Trophoblast cell (in vitro differentiated cells and primary cell): ENCODE results near the gene DDX31.

Source experiments
- DNase-seq, 2 donors: peaks; one replicate each; pipeline ENCODE4 v3.0.0-alpha.2; 2016
- H2AFZ ChIP-seq: 2 replicates; pipeline ENCODE4 v1.6.1; 2013; ENCODE audit warnings: low read length, moderate library complexity, mild to moderate bottlenecking; ENCODE audit not compliant: insufficient read depth, poor library complexity
- H2AK5ac ChIP-seq: 2 replicates; pipeline ENCODE4 v1.6.1; 2013; ENCODE audit warnings: mild to moderate bottlenecking, low read length
- H2BK120ac ChIP-seq: 2 replicates; pipeline ENCODE4 v1.6.1; 2013; ENCODE audit warnings: low read length, mild to moderate bottlenecking, moderate library complexity; ENCODE audit not compliant: insufficient read depth, poor library complexity
- H2BK12ac ChIP-seq: 2 replicates; pipeline ENCODE4 v1.6.1; 2013; ENCODE audit warnings: mild to moderate bottlenecking, low read length, moderate library complexity
- H2BK5ac ChIP-seq: 2 replicates; pipeline ENCODE4 v1.6.1; 2013; ENCODE audit warnings: low read length, low read depth, moderate library complexity, mild to moderate bottlenecking; ENCODE audit not compliant: poor library complexity
- H3K14ac ChIP-seq: 2 replicates; pipeline ENCODE4 v1.6.1; 2013; ENCODE audit warnings: mild to moderate bottlenecking, low read length
- H3K18ac ChIP-seq: 2 replicates; pipeline ENCODE4 v1.6.1; 2013; ENCODE audit warnings: mild to moderate bottlenecking, low read length
- H3K23ac ChIP-seq: 2 replicates; pipeline ENCODE4 v1.6.1; 2013; ENCODE audit warnings: low read length
- H3K27ac ChIP-seq: 2 replicates; pipeline ENCODE4 v1.5.1; 2013; ENCODE audit warnings: low read depth, mild to moderate bottlenecking, inconsistent platforms, low read length, moderate library complexity
- H3K27me3 ChIP-seq: 2 replicates; pipeline ENCODE4 v1.6.1; 2013; ENCODE audit warnings: inconsistent platforms, mild to moderate bottlenecking, low read length, moderate library complexity; ENCODE audit not compliant: insufficient read depth
- H3K36me3 ChIP-seq, 2 experiments: 1 replicate in 1 of 2; 2 replicates in 1 of 2; pipeline ENCODE4 v1.6.1; 2013; ENCODE audit warnings: low read length in 2 of 2, mild to moderate bottlenecking in 2 of 2, moderate library complexity in 1 of 2; ENCODE audit not compliant: insufficient read depth in 2 of 2, control insufficient read depth in 1 of 2
- H3K4ac ChIP-seq: 2 replicates; pipeline ENCODE4 v1.6.1; 2013; ENCODE audit warnings: low read depth, mild to moderate bottlenecking, low read length, moderate library complexity
- H3K4me1 ChIP-seq, 2 experiments: 1 replicate in 1 of 2; 2 replicates in 1 of 2; pipeline ENCODE4 v1.6.1; 2013; ENCODE audit warnings: low read length in 2 of 2, mild to moderate bottlenecking in 2 of 2, moderate library complexity in 1 of 2; ENCODE audit not compliant: insufficient read depth in 2 of 2, control insufficient read depth in 1 of 2
- H3K4me2 ChIP-seq: 2 replicates; pipeline ENCODE4 v1.6.1; 2013; ENCODE audit warnings: inconsistent platforms, mild to moderate bottlenecking, low read length, moderate library complexity
- H3K4me3 ChIP-seq: 2 replicates; pipeline ENCODE4 v1.5.1; 2013; ENCODE audit warnings: mild to moderate bottlenecking, low read depth, low read length, inconsistent platforms
- H3K79me1 ChIP-seq: one replicate; pipeline ENCODE4 v1.6.1; 2013; ENCODE audit warnings: low read length
- H3K79me2 ChIP-seq: 2 replicates; pipeline ENCODE4 v1.6.1; 2013; ENCODE audit warnings: low read length, mild to moderate bottlenecking; ENCODE audit not compliant: control insufficient read depth, insufficient read depth, poor library complexity
- H3K9ac ChIP-seq: 2 replicates; pipeline ENCODE4 v1.6.1; 2013; ENCODE audit warnings: mild to moderate bottlenecking, low read length
- H3K9me3 ChIP-seq: 2 replicates; pipeline ENCODE4 v1.6.1; 2013; ENCODE audit warnings: low read depth, mild to moderate bottlenecking, control low read depth, inconsistent platforms, low read length; ENCODE audit not compliant: insufficient read depth
- H4K12ac ChIP-seq: 2 replicates; pipeline ENCODE4 v1.6.1; 2013; ENCODE audit warnings: low read depth, mild to moderate bottlenecking, low read length, moderate library complexity
- H4K8ac ChIP-seq: 2 replicates; pipeline ENCODE4 v1.6.1; 2013; ENCODE audit warnings: low read depth, mild to moderate bottlenecking, low read length, moderate library complexity
- H4K91ac ChIP-seq: one replicate; pipeline ENCODE4 v1.6.1; 2013; ENCODE audit warnings: low read depth, mild to moderate bottlenecking, low read length, moderate library complexity
- WGBS: extraction: QIAGEN DNeasy Blood & Tissue Kit; methylation state at CpG from one replicate; pipeline ENCODE4 v1.1.7; 2013; ENCODE audit warnings: missing lambda C conversion rate; ENCODE audit not compliant: insufficient read length, insufficient coverage; ENCODE audit errors: extremely low coverage; 5-methylcytosine and 5-hydroxymethylcytosine counted together

The DDX31 gene

GRCh38 chr9:132677976-132678375 is 8.2 kb upstream of the DDX31 start:
- H3K18ac ChIP-seq, result no peak overlapping the region
- WGBS, result no CpG with 5 or more reads among the region's 8 CpGs
- no peak for DNase-seq
- H3K4ac ChIP-seq, result no peak overlapping the region
- H3K79me1 ChIP-seq, result no peaks in the 10 kb centered on the region
- no peak overlapping the region for H2BK120ac ChIP-seq
- peaks cover 0 to 2% of the 10 kb centered on the region in 2 experiments for H3K4me1 ChIP-seq
- no peak overlapping the region for H4K91ac ChIP-seq
- no peak overlapping the region for H3K9ac ChIP-seq
- no peaks in the 10 kb centered on the region for H3K9me3 ChIP-seq
- H3K4me2 ChIP-seq, result no peak overlapping the region
- no peak overlapping the region for H3K14ac ChIP-seq
- no peak overlapping the region for H3K4me3 ChIP-seq
- no peaks in the 10 kb centered on the region for H3K79me2 ChIP-seq
- no peak overlapping the region for H2BK5ac ChIP-seq
- H3K23ac ChIP-seq, result no peak overlapping the region
- H3K27me3 ChIP-seq, result no peaks in the 10 kb centered on the region
- no peak overlapping the region for H3K27ac ChIP-seq
- H2BK12ac ChIP-seq, result no peak overlapping the region
- no peak overlapping the region for H2AK5ac ChIP-seq
- no peak overlapping the region for H4K12ac ChIP-seq
- H3K36me3 ChIP-seq, result peaks cover 17 to 24% of the 10 kb centered on the region in 2 experiments
- no peak overlapping the region for H4K8ac ChIP-seq
- H2AFZ ChIP-seq, result no peak overlapping the region

GRCh38 chr9:132674485-132674884 is 4.7 kb upstream of the DDX31 start:
- no peak overlapping the region for H3K14ac ChIP-seq
- H3K18ac ChIP-seq, result no peak overlapping the region
- no peak overlapping the region for H3K23ac ChIP-seq
- H3K79me2 ChIP-seq, result peaks cover 15% of the 10 kb centered on the region
- H3K9ac ChIP-seq, result no peak overlapping the region
- H3K9me3 ChIP-seq, result no peaks in the 10 kb centered on the region
- peak overlapping the region; percentile 84 for H3K4ac ChIP-seq
- no peak overlapping the region for H2BK120ac ChIP-seq
- H3K4me1 ChIP-seq, result peaks cover 2% of the 10 kb centered on the region in 2 experiments
- no CpG with 5 or more reads among the region's 4 CpGs for WGBS
- H2AK5ac ChIP-seq, result no peak overlapping the region
- H2AFZ ChIP-seq, result no peak overlapping the region
- no peak overlapping the region for H2BK5ac ChIP-seq
- H3K27me3 ChIP-seq, result no peaks in the 10 kb centered on the region
- no peak for DNase-seq
- H3K27ac ChIP-seq, result no peak overlapping the region
- H3K4me3 ChIP-seq, result no peak overlapping the region
- no peak overlapping the region for H4K12ac ChIP-seq
- no peak overlapping the region for H4K91ac ChIP-seq
- no peak overlapping the region for H2BK12ac ChIP-seq
- H3K36me3 ChIP-seq, result peaks cover 12 to 16% of the 10 kb centered on the region in 2 experiments
- no peak overlapping the region for H4K8ac ChIP-seq
- peaks cover 12% of the 10 kb centered on the region for H3K79me1 ChIP-seq
- no peak overlapping the region for H3K4me2 ChIP-seq

- WGBS, result no CpG with 5 or more reads among the region's 6 CpGs
- H3K4ac ChIP-seq, result peak overlapping the region; percentile 6
Measured at GRCh38 chr9:132673355-132673754, 3.6 kb upstream of the DDX31 start.

GRCh38 chr9:132672413-132672690 is 2.6 kb upstream of the DDX31 start:
- Histone ChIP-seq H3K4me2 (peak overlapping the region; percentile 16), H2BK12ac (no peak overlapping the region), H3K27ac (no peak overlapping the region), H3K4me3 (no peak overlapping the region), H3K79me1 (peaks cover 13% of the 10 kb centered on the region), H3K79me2 (peaks cover 16% of the 10 kb centered on the region), H2BK5ac (no peak overlapping the region), H3K27me3 (no peaks in the 10 kb centered on the region), H4K91ac (no peak overlapping the region), H2BK120ac (no peak overlapping the region), H3K23ac (no peak overlapping the region), H4K8ac (no peak overlapping the region), H3K9ac (no peak overlapping the region), H2AK5ac (no peak overlapping the region), H3K18ac (no peak overlapping the region), H3K9me3 (no peaks in the 10 kb centered on the region), H3K4me1 (peaks cover 2% of the 10 kb centered on the region in 2 experiments), H4K12ac (no peak overlapping the region), H2AFZ (no peak overlapping the region), H3K4ac (peak overlapping the region; percentile 49), H3K36me3 (no peaks in the 10 kb centered on the region), H3K14ac (no peak overlapping the region)
- no CpG with 5 or more reads among the region's 5 CpGs for WGBS
- DNase-seq, result peak in 1 of 2 donors; percentile 16

More at GRCh38 chr9:132673355-132673754, 3.6 kb upstream of the DDX31 start:
- H3K18ac ChIP-seq, result no peak overlapping the region
- H4K91ac ChIP-seq, result no peak overlapping the region
- H3K9me3 ChIP-seq, result no peaks in the 10 kb centered on the region
- no peak overlapping the region for H4K12ac ChIP-seq
- no peak overlapping the region for H2BK5ac ChIP-seq
- peak; percentile 26 to 75 for DNase-seq
- H4K8ac ChIP-seq, result no peak overlapping the region
- H3K9ac ChIP-seq, result no peak overlapping the region
- H2AK5ac ChIP-seq, result no peak overlapping the region
- H3K79me2 ChIP-seq, result peaks cover 16% of the 10 kb centered on the region
- H3K36me3 ChIP-seq, result peaks cover 6% of the 10 kb centered on the region in 2 experiments
- H2BK12ac ChIP-seq, result no peak overlapping the region
- H2BK120ac ChIP-seq, result no peak overlapping the region
- peak overlapping the region; percentile 5 for H3K4me2 ChIP-seq
- no peak overlapping the region for H3K23ac ChIP-seq
- H3K27ac ChIP-seq, result no peak overlapping the region
- H3K79me1 ChIP-seq, result peaks cover 13% of the 10 kb centered on the region
- no peaks in the 10 kb centered on the region for H3K27me3 ChIP-seq
- no peak overlapping the region for H3K4me3 ChIP-seq
- no peak overlapping the region for H3K14ac ChIP-seq
- peaks cover 2% of the 10 kb centered on the region in 2 experiments for H3K4me1 ChIP-seq
- H2AFZ ChIP-seq, result no peak overlapping the region
